AG09319 (cell line): Measurements from ENCODE around the gene ANKRD33B.

Experiments
- DNase-seq: peaks from one replicate; pipeline ENCODE4 v3.0.0-alpha.2; 2010; ENCODE audit warnings: low read depth; ENCODE audit errors: extremely low read depth
- CTCF ChIP-seq: IDR thresholded peaks from 2 replicates; pipeline ENCODE4 v1.5.1; 2011; ENCODE audit warnings: low read depth, mild to moderate bottlenecking, inconsistent platforms, low read length, moderate library complexity

ANKRD33B gene

GRCh38 chr5:10644192-10644591, 80.3 kb downstream of the ANKRD33B start:
- TF ChIP-seq CTCF = no peak
- DNase-seq = no peak

- DNase-seq = no peak
- TF ChIP-seq CTCF = no peak
These were observed 81.3 kb downstream of the ANKRD33B start for GRCh38 chr5:10645146-10645545.

- DNase-seq = no peak
- TF ChIP-seq CTCF = no peak
These were observed 81.8 kb downstream of the ANKRD33B start for GRCh38 chr5:10645671-10646070.

- no peak for DNase-seq
- no peak for TF ChIP-seq CTCF
These were observed 83.8 kb downstream of the ANKRD33B start for GRCh38 chr5:10647640-10648039.

- no peak for DNase-seq
- no peak for TF ChIP-seq CTCF
These were observed 85.2 kb downstream of the ANKRD33B start for GRCh38 chr5:10648806-10649665.

GRCh38 chr5:10649666-10650380, 86.0 kb downstream of the ANKRD33B start:
- no peak for TF ChIP-seq CTCF
- DNase-seq = no peak

GRCh38 chr5:10652151-10652550, 88.3 kb downstream of the ANKRD33B start:
- DNase-seq = no peak
- no peak for TF ChIP-seq CTCF
